Epithelial cell of esophagus (primary cell): Measurements from ENCODE around the gene PITPNM3.

ENCODE experiments used
- DNase-seq: peaks from one replicate; pipeline ENCODE4 v3.0.0; 2010; ENCODE audit warnings: low read depth
- H3K4me3 ChIP-seq: 2 replicates; pipeline ENCODE4 v1.5.1; 2011; ENCODE audit warnings: mild to moderate bottlenecking, low read length, control low read depth
- CTCF ChIP-seq: IDR thresholded peaks from 2 replicates; pipeline ENCODE4 v1.5.1; 2011; ENCODE audit warnings: low read depth, mild to moderate bottlenecking, low read length, control low read depth, inconsistent platforms; ENCODE audit not compliant: insufficient read depth; ENCODE audit errors: missing control alignments

Gene PITPNM3

DNA sequence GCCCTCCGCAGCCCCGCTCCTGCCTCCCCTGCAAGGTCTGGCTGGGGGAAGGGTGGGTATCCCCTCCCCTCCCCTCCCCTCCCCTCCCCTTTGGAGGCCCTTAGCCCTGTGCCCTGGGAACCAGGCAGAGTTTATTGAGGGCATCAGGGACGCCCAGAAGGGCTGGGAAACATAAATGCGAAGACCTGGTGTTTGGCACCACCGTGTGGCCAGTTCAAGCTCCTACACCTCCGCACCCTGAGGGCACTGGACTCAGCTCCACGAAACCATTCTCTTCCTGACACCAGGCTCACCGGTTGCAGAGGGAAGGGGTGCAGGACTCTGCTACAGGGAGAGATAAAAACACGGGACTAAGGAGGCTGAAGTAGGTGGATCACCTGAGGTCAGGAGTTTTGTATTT is 120.4 kb downstream of the PITPNM3 start:
- no peak overlapping the region for H3K4me3 ChIP-seq
- DNase-seq, result peak; percentile 78
- TF ChIP-seq CTCF, result peak; percentile 81

- H3K4me3 ChIP-seq, result no peak within 1 kb of the TSS
- DNase-seq, result no peak
- no peak for TF ChIP-seq CTCF
Measured at GRCh38 chr17:6435051-6435450, 121.3 kb downstream of the PITPNM3 start, which contains the start of gene AIPL1. Gene AIPL1, minus strand, starts transcription at chr17:6435121. Its CDS starts 17 bp downstream, at chr17:6435104.

- peak; percentile 32 for TF ChIP-seq CTCF
- no peak for DNase-seq
Measured at GRCh38 chr17:6430769-6431168, 125.6 kb downstream of the PITPNM3 start.

DNA sequence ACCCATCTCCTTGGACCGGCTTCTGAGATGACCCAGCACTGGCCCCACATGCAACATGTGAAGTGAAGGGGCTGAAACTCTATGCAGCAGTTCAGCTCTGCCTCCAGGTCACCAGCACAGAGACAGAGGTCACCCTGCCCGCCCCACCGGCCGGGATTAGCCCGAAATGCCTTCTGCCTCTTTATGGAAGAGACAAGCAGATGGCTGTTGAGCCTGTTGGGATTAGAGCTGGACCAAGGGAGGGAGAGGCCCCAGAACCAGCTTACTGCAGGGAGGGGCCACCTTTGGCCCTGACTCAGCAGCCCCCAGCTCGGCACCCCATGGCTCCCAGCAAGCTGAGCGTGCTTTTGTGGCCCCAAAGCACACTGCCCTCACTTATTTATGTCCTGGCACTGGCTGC is 127.1 kb downstream of the PITPNM3 start:
- no peak for DNase-seq
- TF ChIP-seq CTCF, result no peak
- no peak overlapping the region for H3K4me3 ChIP-seq

More at GRCh38 chr17:6430769-6431168, 125.6 kb downstream of the PITPNM3 start:
- H3K4me3 ChIP-seq, result no peak overlapping the region

GRCh38 chr17:6428207-6428965 is 128.0 kb downstream of the PITPNM3 start:
- TF ChIP-seq CTCF, result no peak
- no peak for DNase-seq
- no peak overlapping the region for H3K4me3 ChIP-seq

DNA sequence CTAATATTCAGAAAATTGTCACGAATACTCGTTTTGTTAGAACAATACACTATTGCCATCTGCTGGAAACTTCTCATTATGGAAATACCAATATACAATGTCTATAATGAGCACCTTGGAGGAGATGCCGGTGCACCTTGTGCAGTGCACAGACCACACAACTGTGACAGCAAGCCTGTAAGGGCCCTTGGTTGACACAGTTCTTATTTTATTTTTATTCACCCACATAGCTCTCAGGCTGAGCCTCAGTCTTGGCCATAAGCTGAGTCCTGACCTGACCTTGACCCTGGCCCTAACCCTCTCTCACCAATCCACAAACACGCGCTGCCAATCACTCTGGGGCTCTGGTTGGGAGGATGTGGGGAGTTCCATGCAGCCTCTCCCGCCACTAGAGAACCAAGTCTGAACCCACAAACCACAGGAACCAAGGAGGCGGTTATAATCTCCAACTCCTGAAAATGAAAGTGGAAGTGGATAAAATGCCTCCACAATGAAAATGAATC is 129.0 kb downstream of the PITPNM3 start:
- no peak for DNase-seq
- H3K4me3 ChIP-seq, result no peak overlapping the region
- TF ChIP-seq CTCF, result no peak

DNA sequence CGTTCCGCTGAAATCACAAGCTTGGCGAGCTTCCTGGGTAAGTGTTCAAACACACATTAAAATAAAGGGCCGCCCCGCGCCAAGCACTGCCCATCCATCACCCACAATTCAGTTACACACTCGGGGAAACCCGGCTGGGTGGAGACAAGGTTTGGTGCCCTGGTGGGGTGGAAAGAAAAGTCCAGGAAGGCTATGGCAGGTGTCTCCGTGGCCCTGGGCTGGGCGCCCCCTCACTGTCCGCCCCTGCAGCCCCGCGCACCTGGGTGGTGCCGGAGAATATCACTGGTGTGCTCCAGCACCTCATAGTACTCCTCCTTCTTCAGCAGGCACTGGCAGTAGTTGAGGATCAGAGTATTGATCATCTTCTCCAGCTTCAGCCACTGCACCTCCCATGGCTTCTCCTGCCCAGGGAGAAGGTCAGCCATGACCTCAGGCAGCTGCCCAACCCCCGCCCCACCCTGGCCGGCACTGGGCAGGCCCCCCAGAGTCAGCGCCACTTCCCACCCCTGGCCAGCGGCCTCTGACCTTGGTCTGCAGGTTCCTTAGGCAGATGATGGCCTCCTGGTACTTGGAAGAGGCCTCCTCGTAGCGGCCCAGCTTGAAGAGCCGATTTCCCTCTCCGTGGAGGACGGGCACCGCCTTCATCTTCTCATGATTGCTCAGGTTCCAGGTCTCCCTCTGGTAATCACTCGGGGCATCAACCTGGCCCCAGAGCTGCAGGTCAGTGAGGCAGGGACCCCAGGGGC is 129.8 kb downstream of the PITPNM3 start:
- H3K4me3 ChIP-seq, result no peak overlapping the region
- TF ChIP-seq CTCF, result no peak
- no peak for DNase-seq
